ENCODE results near the gene GTPBP3.

The GTPBP3 gene

DNA sequence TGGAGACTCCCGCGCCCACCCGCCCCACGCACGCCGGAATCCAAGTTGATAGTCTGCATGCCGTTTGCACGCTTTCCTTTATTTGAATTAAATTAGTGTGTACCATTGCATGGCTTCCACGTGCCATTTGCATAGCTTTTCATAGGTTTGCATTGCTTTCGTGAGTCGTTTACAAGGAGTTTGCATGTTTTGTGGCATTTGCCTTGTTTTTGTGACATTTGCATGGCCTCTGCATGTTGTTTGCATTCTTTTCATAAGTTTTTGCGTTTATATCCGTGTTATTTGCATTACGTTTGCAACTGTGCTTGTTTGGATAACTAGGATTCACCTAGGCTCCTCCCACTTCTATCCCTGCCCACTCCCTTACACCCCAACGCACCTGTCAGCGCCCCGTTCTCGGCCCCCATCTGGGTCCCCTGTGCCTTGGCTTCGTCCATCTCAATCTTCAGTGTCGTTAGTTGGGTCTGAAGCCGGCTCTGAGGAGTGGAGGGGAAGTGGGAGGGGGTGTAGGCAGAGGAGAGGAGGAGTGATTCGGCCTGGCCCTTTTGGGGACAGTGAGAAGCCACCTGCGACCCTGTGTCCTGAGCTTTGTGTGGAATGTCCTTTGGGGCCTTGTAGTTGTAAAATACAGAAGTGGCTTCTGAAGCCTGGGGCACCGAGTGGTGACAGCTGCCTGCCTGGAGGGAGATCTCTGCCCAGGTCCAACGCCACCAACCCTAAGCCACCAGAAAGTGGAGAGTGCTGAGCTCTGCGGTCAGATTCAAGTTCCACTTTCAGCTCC lies 54.2 kb downstream of the GTPBP3 start:
- DNase-seq: no peak

Data from activated gamma-delta T cell treated with Interleukin-2 at 50 U/mL for 16 hours (primary cell).